OCI-LY7 (cell line): ENCODE results near the gene EMCN.

ENCODE experiments used
- EZH2phosphoT487 ChIP-seq: fragments of 200-600 bp; sonication (generic); IDR thresholded peaks from 2 replicates; pipeline ENCODE4 v1.6.1; 2018; ENCODE audit warnings: low read depth, borderline replicate concordance, mild to moderate bottlenecking, mixed run types, antibody characterized with exemption, low read length, moderate library complexity, mixed read lengths
- TF ChIP-seq, protein P1 (sequence below): fragments of 200-600 bp; sonication (generic); conservative IDR thresholded peaks from 2 replicates; pipeline ENCODE4 v1.5.1; 2014; ENCODE audit warnings: mild to moderate bottlenecking, antibody characterized with exemption, low read length, moderate library complexity, mixed read lengths

DNA sequence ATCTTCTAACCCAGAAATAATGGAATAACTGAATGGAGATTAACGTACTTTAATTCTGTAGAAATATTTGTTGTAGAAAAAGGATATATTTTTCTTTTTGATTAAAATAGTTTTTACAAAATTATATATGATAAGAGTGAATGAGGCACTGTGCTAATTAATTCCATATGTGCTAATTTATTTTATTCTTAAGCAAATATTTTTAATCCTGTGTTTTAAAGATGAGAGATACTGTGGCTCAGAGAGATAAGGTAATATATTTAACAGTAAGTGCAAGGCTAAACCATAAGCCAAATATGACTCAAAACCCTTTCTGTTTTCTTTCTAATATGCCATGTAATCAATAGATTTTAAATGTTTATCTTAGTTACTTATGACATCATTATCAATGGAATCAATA, 88.2 kb downstream of the EMCN start:
- TF ChIP-seq, protein P1, sequence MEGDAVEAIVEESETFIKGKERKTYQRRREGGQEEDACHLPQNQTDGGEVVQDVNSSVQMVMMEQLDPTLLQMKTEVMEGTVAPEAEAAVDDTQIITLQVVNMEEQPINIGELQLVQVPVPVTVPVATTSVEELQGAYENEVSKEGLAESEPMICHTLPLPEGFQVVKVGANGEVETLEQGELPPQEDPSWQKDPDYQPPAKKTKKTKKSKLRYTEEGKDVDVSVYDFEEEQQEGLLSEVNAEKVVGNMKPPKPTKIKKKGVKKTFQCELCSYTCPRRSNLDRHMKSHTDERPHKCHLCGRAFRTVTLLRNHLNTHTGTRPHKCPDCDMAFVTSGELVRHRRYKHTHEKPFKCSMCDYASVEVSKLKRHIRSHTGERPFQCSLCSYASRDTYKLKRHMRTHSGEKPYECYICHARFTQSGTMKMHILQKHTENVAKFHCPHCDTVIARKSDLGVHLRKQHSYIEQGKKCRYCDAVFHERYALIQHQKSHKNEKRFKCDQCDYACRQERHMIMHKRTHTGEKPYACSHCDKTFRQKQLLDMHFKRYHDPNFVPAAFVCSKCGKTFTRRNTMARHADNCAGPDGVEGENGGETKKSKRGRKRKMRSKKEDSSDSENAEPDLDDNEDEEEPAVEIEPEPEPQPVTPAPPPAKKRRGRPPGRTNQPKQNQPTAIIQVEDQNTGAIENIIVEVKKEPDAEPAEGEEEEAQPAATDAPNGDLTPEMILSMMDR = no peak
- no peak for TF ChIP-seq EZH2phosphoT487
